IMR-90 (cell line): ENCODE data around the gene EGLN1. TPM values are rescaled to one million over a fixed set of nuclear protein-coding genes. Genes with fewer than 3 reads are reported as not detected.

Experiments used
- ATAC-seq: fragments of 200-7000 bp; cut with Tn5 transposase; 2 replicates; pipeline ENCODE4 v1.9.1; 2020; ENCODE audit warnings: low read depth, mild to moderate bottlenecking, moderate library complexity
- BruUV-seq: library from RNA; stranded (reverse); fragments of 400-500 nt; replicated peaks from 2 replicates; lab custom pipeline; 2021; lab: Mats Ljungman, UMichigan
- CTCF ChIA-PET: fragments of 300-600 bp; formaldehyde crosslinking; extraction: SDS; loops from one replicate; lab custom pipeline; 2021; ENCODE audit warnings: antibody characterized with exemption; lab: Yijun Ruan, JAX
- POLR2A ChIA-PET: fragments of 300-600 bp; sonication (Branson Sonifier 250); formaldehyde crosslinking; loops from one replicate; lab custom pipeline; 2022; ENCODE audit warnings: antibody characterized with exemption; ENCODE audit not compliant: unreplicated experiment; lab: Charles Lee
- DNase-seq: peaks from one replicate; pipeline ENCODE4 v3.0.0; 2013
- H2AFZ ChIP-seq: replicated peaks from 2 replicates; pipeline ENCODE3; 2013; ENCODE audit warnings: low read length, mild to moderate bottlenecking; ENCODE audit not compliant: poor library complexity
- H2AK5ac ChIP-seq: 2 replicates; pipeline ENCODE4 v1.6.1; 2013; ENCODE audit warnings: low read depth, low read length, inconsistent platforms
- H2AK9ac ChIP-seq: replicated peaks from 2 replicates; pipeline ENCODE3; 2013; ENCODE audit warnings: mild to moderate bottlenecking, low read depth, low read length, moderate library complexity; ENCODE audit not compliant: poor library complexity
- H2BK120ac ChIP-seq: 2 replicates; pipeline ENCODE4 v1.6.1; 2013; ENCODE audit warnings: low read depth, low read length, inconsistent platforms
- H2BK15ac ChIP-seq: 3 replicates; pipeline ENCODE4 v1.6.1; 2013; ENCODE audit warnings: low read depth, low read length, inconsistent platforms
- H2BK20ac ChIP-seq: 2 replicates; pipeline ENCODE4 v1.6.1; 2013; ENCODE audit warnings: low read depth, mild to moderate bottlenecking, inconsistent platforms, low read length, moderate library complexity
- H2BK5ac ChIP-seq: 2 replicates; pipeline ENCODE4 v1.6.1; 2013; ENCODE audit warnings: mild to moderate bottlenecking, low read depth, low read length, inconsistent platforms; ENCODE audit not compliant: poor library complexity, severe bottlenecking
- H3K14ac ChIP-seq: replicated peaks from 2 replicates; pipeline ENCODE4 v1.6.1; 2013; ENCODE audit warnings: low read depth, low read length, inconsistent platforms
- H3K18ac ChIP-seq: 2 replicates; pipeline ENCODE4 v1.6.1; 2013; ENCODE audit warnings: low read depth, low read length, control low read depth
- H3K23ac ChIP-seq: 2 replicates; pipeline ENCODE4 v1.6.1; 2013; ENCODE audit warnings: low read depth, low read length, inconsistent platforms
- H3K27ac ChIP-seq: 2 replicates; pipeline ENCODE4 v1.5.1; 2013; ENCODE audit warnings: mild to moderate bottlenecking, control low read depth, low read length; ENCODE audit not compliant: insufficient read depth
- H3K27me3 ChIP-seq: 2 replicates; pipeline ENCODE4 v1.6.1; 2013; ENCODE audit warnings: low read length; ENCODE audit not compliant: control insufficient read depth, insufficient read depth
- H3K36me3 ChIP-seq: 2 replicates; pipeline ENCODE4 v1.6.1; 2013; ENCODE audit warnings: low read length, mixed read lengths; ENCODE audit not compliant: control insufficient read depth, insufficient read depth
- H3K4ac ChIP-seq: 2 replicates; pipeline ENCODE4 v1.6.1; 2013; ENCODE audit warnings: low read depth, low read length, inconsistent platforms
- H3K4me1 ChIP-seq: 2 replicates; pipeline ENCODE4 v1.6.1; 2013; ENCODE audit warnings: low read length, mixed read lengths; ENCODE audit not compliant: control insufficient read depth, insufficient read depth
- H3K4me2 ChIP-seq: 2 replicates; pipeline ENCODE4 v1.6.1; 2013; ENCODE audit warnings: low read depth, mild to moderate bottlenecking, control low read depth, low read length, moderate library complexity
- H3K4me3 ChIP-seq: 2 replicates; pipeline ENCODE4 v1.5.1; 2013; ENCODE audit warnings: low read depth, mild to moderate bottlenecking, control low read depth, low read length, moderate library complexity; ENCODE audit not compliant: insufficient read depth
- H3K56ac ChIP-seq: 2 replicates; pipeline ENCODE4 v1.6.1; 2013; ENCODE audit warnings: low read length, inconsistent platforms; ENCODE audit not compliant: insufficient read depth; ENCODE audit errors: extremely low read depth
- H3K79me1 ChIP-seq, 2 experiments: 2 replicates each; pipeline ENCODE4 v1.6.1; 2013; ENCODE audit warnings: low read length in 2 of 2, inconsistent platforms in 1 of 2, low read depth in 1 of 2
- H3K9ac ChIP-seq: 2 replicates; pipeline ENCODE4 v1.6.1; 2013; ENCODE audit warnings: low read depth, low read length, control low read depth
- H3K9me1 ChIP-seq: 2 replicates; pipeline ENCODE4 v1.6.1; 2013; ENCODE audit warnings: low read length, inconsistent platforms; ENCODE audit not compliant: insufficient read depth
- H3K9me3 ChIP-seq: 2 replicates; pipeline ENCODE4 v1.6.1; 2013; ENCODE audit warnings: low read length; ENCODE audit not compliant: control insufficient read depth, insufficient read depth
- H4K20me1 ChIP-seq: 2 replicates; pipeline ENCODE4 v1.6.1; 2013; ENCODE audit warnings: low read length, inconsistent platforms; ENCODE audit not compliant: insufficient read depth
- H4K5ac ChIP-seq: 2 replicates; pipeline ENCODE4 v1.6.1; 2013; ENCODE audit warnings: mild to moderate bottlenecking, low read depth, low read length, control low read depth
- H4K8ac ChIP-seq, 2 experiments: 2 replicates each; pipeline ENCODE4 v1.6.1; 2013; ENCODE audit warnings: low read depth in 2 of 2, low read length in 2 of 2, control low read depth in 1 of 2, inconsistent platforms in 1 of 2
- H4K91ac ChIP-seq: 2 replicates; pipeline ENCODE4 v1.6.1; 2013; ENCODE audit warnings: low read depth, low read length, inconsistent platforms; ENCODE audit not compliant: insufficient read depth
- CHD1 ChIP-seq: IDR thresholded peaks from 2 replicates; pipeline ENCODE4 v1.6.1; 2012; ENCODE audit warnings: low read depth, low read length, improper control_type of control experiment
- SMC3 ChIP-seq: fragments of 150-350 bp; IDR thresholded peaks from 2 replicates; pipeline ENCODE4 v1.6.1; 2016; ENCODE audit warnings: low read depth, mild to moderate bottlenecking, antibody characterized with exemption, low read length, moderate library complexity
- WGBS, 2 experiments: methylation state at CpG; one replicate each; pipeline versions ENCODE4 v1.1.5 to v1.1.7; 2013; ENCODE audit warnings: missing lambda C conversion rate in 2 of 2; ENCODE audit not compliant: insufficient read length in 1 of 2; ENCODE audit errors: extremely low coverage in 2 of 2; 5-methylcytosine and 5-hydroxymethylcytosine counted together
- dilution Hi-C: fragments of 300-500 bp; cut with HindIII; formaldehyde crosslinking; loops from one replicate; pipeline ENCODE4 v1.14.3; 2018; ENCODE audit warnings: low sequenced_read_pairs; ENCODE audit not compliant: unreplicated experiment
- in situ Hi-C: fragments of 300-500 bp; cut with MboI; formaldehyde crosslinking; loops from 3 replicates; pipeline ENCODE4 v1.14.3; 2019; ENCODE audit warnings: low sequenced_read_pairs, inconsistent platforms, mixed read lengths
- intact Hi-C: fragments of 100-400 bp; cut with micrococcal nuclease; formaldehyde crosslinking; loops from 2 replicates; pipeline ENCODE4 v1.10.0; 2022
- polyA plus RNA-seq, 3 experiments: library from polyadenylated mRNA; depleted of rRNA; stranded (reverse); fragments of >200 nt; gene quantifications; 2 replicates each; pipeline ENCODE4 v1.2.3, GENCODE V29; 2012; ENCODE audit warnings: low replicate concordance in 1 of 3
- total RNA-seq: library from RNA; depleted of rRNA; stranded (reverse); fragments of >200 nt; gene quantifications from 2 replicates; pipeline ENCODE4 v1.2.3, GENCODE V29; 2012
- TF ChIP-seq, protein P1 (sequence below): fragments of 150-350 bp; IDR thresholded peaks from 2 replicates; pipeline ENCODE4 v1.6.1; 2016; ENCODE audit warnings: low read depth, mild to moderate bottlenecking, low read length, moderate library complexity, borderline replicate concordance

Gene EGLN1
- total and polyA plus RNA-seq, 2 of the 4 experiments (the other 2 are of a cell fraction): 25.7 to 26.9 TPM

DNA sequence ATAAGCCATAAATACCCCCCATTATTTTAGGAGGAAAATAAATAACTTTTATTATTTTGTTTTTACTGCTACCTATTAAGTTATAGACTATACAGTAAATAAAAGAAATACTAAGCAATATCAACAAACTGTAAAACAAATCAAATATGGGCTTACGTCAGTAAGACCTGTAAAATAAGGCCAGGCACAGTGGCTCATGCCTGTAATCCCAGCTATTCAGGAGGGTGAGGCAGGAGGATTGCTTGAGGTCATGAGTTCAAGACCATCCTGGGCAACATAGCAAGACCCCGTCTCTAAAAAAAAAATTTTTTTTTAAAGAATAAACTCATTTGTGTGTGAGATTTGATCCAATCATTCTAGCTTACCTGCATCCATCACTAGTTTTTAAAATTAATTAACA lies 17.8 kb downstream of the EGLN1 start:
- TF ChIP-seq CHD1 (no peak), SMC3 (no peak)
- TF ChIP-seq, protein P1, sequence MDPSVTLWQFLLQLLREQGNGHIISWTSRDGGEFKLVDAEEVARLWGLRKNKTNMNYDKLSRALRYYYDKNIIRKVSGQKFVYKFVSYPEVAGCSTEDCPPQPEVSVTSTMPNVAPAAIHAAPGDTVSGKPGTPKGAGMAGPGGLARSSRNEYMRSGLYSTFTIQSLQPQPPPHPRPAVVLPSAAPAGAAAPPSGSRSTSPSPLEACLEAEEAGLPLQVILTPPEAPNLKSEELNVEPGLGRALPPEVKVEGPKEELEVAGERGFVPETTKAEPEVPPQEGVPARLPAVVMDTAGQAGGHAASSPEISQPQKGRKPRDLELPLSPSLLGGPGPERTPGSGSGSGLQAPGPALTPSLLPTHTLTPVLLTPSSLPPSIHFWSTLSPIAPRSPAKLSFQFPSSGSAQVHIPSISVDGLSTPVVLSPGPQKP: no peak
- H3K36me3 ChIP-seq: 0 out of 2 replicates have a peak, but pooled peaks cover 1% of the 10 kb centered on the region
- ATAC-seq (no peak), DNase-seq (no peak)
- no peak overlapping the region for H3K14ac ChIP-seq
- no peak overlapping the region for H4K5ac ChIP-seq
- H3K4ac ChIP-seq: no peak overlapping the region
- no TSS peak for BruUV-seq
- peaks cover 10% of the 10 kb centered on the region for H3K4me1 ChIP-seq
- H3K23ac ChIP-seq: no peak overlapping the region
- intact Hi-C loops (no loop called here), in situ Hi-C loops (no loop called here), dilution Hi-C loops (no loop called here)
- H2BK120ac ChIP-seq: no peak overlapping the region
- peaks cover 9 to 52% of the 10 kb centered on the region in 2 experiments; a peak in 3 of 4 replicates for H3K79me1 ChIP-seq
- H3K9me3 ChIP-seq: no peaks in the 10 kb centered on the region
- no peak overlapping the region for H2BK20ac ChIP-seq
- H4K20me1 ChIP-seq: peaks cover 41% of the 10 kb centered on the region
- no CpG with 5 or more reads among the region's 2 CpGs for WGBS, 2 experiments
- no peak overlapping the region for H3K9ac ChIP-seq
- H2BK5ac ChIP-seq: no peak overlapping the region
- POLR2A ChIA-PET: no interaction called here
- H3K27me3 ChIP-seq: no peaks in the 10 kb centered on the region
- H3K4me3 ChIP-seq: no peak overlapping the region
- no peak overlapping the region for H2AK9ac ChIP-seq
- 0 out of 2 replicates have a peak, but pooled peaks cover 2% of the 10 kb centered on the region for H3K9me1 ChIP-seq
- H4K91ac ChIP-seq: no peak overlapping the region
- no peak overlapping the region for H3K4me2 ChIP-seq
- no peak overlapping the region for H4K8ac ChIP-seq
- H2BK15ac ChIP-seq: no peak overlapping the region
- H2AK5ac ChIP-seq: no peak overlapping the region
- H3K56ac ChIP-seq: no peak overlapping the region
- H3K27ac ChIP-seq: no peak overlapping the region
- no peak overlapping the region for H2AFZ ChIP-seq
- CTCF ChIA-PET: no interaction called here
- H3K18ac ChIP-seq: no peak overlapping the region
